ENCODE measurements around the gene APBB3.

Gene APBB3

DNA sequence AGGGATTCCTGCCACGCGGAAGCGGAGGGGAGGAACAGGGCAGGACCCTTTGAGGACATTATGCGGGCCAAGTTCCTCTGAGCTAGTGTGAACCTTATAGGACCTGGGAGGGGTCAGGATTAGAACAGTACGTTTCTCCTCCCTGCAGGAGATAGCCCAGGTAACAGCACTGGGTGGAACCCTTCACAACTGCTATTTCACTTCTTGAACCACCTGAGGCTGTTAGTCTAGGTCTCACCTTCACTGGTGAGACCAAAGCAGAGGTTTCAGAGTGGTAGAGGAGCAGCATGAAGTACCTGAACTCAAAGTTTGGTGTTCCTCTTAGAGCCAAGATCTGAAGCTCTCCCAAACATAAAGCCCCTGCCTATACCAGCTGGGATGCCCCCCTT, 16.1 kb downstream of the APBB3 start:
- Histone ChIP-seq H3K9me2 (replicated peaks; ENCODE audit: insufficient read depth, low read length) (no peaks in the 10 kb centered on the region), H2AFZ (ENCODE audit: low read depth, low read length, severe bottlenecking) (peak overlapping the region; percentile 20), H3K36me3 (ENCODE audit: low read length) (0 out of 2 replicates have a peak, but pooled peaks cover 3% of the 10 kb centered on the region), H3K27me3 (ENCODE audit: low read length) (no peaks in the 10 kb centered on the region), H3K27ac (ENCODE audit: low read depth, low read length) (peak overlapping the region; percentile 70), H3K9ac (ENCODE audit: low read length) (peak overlapping the region; percentile 58), H4K20me1 (ENCODE audit: low read depth, low read length) (no peaks in the 10 kb centered on the region), H3F3A (ENCODE audit: insufficient read depth) (peaks cover 11% of the 10 kb centered on the region; the same call in 1 of the 2 replicates), H3K9me3 (ENCODE audit: insufficient read depth, low read length) (no peaks in the 10 kb centered on the region), H3K4me2 (ENCODE audit: low read depth, low read length, poor library complexity, severe bottlenecking) (peak overlapping the region; percentile 80), H3K79me2 (ENCODE audit: insufficient read depth, low read length) (peaks cover 7% of the 10 kb centered on the region), H3K4me3 (ENCODE audit: insufficient read depth, low read length, poor library complexity, severe bottlenecking) (peak overlapping the region; percentile 48)
- TF ChIP-seq EZH2phosphoT487 (conservative IDR thresholded peaks at IDR 0.05; ENCODE audit: low read length), result no peak
- TF ChIP-seq, protein P1, sequence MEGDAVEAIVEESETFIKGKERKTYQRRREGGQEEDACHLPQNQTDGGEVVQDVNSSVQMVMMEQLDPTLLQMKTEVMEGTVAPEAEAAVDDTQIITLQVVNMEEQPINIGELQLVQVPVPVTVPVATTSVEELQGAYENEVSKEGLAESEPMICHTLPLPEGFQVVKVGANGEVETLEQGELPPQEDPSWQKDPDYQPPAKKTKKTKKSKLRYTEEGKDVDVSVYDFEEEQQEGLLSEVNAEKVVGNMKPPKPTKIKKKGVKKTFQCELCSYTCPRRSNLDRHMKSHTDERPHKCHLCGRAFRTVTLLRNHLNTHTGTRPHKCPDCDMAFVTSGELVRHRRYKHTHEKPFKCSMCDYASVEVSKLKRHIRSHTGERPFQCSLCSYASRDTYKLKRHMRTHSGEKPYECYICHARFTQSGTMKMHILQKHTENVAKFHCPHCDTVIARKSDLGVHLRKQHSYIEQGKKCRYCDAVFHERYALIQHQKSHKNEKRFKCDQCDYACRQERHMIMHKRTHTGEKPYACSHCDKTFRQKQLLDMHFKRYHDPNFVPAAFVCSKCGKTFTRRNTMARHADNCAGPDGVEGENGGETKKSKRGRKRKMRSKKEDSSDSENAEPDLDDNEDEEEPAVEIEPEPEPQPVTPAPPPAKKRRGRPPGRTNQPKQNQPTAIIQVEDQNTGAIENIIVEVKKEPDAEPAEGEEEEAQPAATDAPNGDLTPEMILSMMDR (IDR thresholded peaks at IDR 0.05; ENCODE audit: insufficient read depth, low read length, poor library complexity, severe bottlenecking), result no peak

DNA sequence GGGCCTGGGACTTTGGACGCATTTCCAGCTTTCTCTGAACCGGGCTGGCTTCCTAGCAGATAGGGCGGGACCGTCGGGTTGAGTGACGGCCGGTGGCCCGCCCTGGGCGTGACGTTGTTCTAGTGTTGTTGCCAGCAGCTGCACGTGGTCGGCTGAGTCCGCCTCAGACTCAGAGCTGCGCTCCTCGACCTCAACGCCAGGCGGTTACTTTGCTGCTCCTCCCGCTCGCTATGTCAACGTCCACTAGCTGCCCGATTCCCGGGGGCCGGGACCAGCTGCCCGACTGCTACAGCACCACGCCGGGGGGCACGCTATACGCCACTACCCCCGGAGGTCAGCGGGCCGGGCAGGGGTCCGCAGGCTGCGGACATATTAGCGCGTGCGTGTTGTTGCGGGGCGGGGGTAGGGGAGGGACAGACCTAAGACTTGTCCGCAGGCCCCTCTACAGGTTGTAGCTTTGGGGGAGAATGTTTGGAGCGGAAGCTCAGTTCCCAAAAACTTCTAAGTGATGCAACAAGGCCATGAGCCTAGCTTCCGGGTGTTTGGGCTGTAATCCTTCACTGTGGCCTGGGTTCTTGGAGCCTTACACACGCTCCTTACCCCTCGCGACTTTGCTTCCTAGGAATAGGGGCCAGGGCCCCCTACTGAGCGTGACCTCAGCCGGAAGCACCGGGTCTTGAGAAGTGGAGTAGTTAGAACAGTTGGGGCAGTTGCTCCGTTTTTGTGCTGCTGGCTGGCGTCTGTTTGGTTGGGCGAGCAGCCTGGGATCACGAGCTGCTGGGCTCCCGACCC, 16.7 kb downstream of the APBB3 start, which contains the start of gene EIF4EBP3:
EIF4EBP3 (plus strand) TSS at position 155 of the 792 bp plus-strand sequence; CDS start at position 231, 76 bp downstream.
- Histone ChIP-seq H2AFZ (ENCODE audit: low read depth, low read length, severe bottlenecking) (peak within 1 kb of the TSS; percentile 20), H3K79me2 (ENCODE audit: insufficient read depth, low read length) (0 out of 2 replicates have a peak, but pooled peaks cover 1% of the 10 kb centered on the region), H3K36me3 (ENCODE audit: low read length) (0 out of 2 replicates have a peak, but pooled peaks cover 1% of the 10 kb centered on the region), H3K4me3 (ENCODE audit: insufficient read depth, low read length, poor library complexity, severe bottlenecking) (peak within 1 kb of the TSS; percentile 48), H3K27ac (ENCODE audit: low read depth, low read length) (peak within 1 kb of the TSS; percentile 70), H3K9me2 (replicated peaks; ENCODE audit: insufficient read depth, low read length) (no peaks in the 10 kb centered on the region), H3K4me2 (ENCODE audit: low read depth, low read length, poor library complexity, severe bottlenecking) (peak within 1 kb of the TSS; percentile 80), H3K9me3 (ENCODE audit: insufficient read depth, low read length) (no peaks in the 10 kb centered on the region), H4K20me1 (ENCODE audit: low read depth, low read length) (no peaks in the 10 kb centered on the region), H3F3A (ENCODE audit: insufficient read depth) (peaks cover 11% of the 10 kb centered on the region; the same call in 1 of the 2 replicates), H3K9ac (ENCODE audit: low read length) (peak within 1 kb of the TSS; percentile 58), H3K27me3 (ENCODE audit: low read length) (no peaks in the 10 kb centered on the region)
- TF ChIP-seq, protein P1 (IDR thresholded peaks at IDR 0.05; ENCODE audit: insufficient read depth, low read length, poor library complexity, severe bottlenecking), result no peak
- no peak for TF ChIP-seq EZH2phosphoT487 (conservative IDR thresholded peaks at IDR 0.05; ENCODE audit: low read length)

DNA sequence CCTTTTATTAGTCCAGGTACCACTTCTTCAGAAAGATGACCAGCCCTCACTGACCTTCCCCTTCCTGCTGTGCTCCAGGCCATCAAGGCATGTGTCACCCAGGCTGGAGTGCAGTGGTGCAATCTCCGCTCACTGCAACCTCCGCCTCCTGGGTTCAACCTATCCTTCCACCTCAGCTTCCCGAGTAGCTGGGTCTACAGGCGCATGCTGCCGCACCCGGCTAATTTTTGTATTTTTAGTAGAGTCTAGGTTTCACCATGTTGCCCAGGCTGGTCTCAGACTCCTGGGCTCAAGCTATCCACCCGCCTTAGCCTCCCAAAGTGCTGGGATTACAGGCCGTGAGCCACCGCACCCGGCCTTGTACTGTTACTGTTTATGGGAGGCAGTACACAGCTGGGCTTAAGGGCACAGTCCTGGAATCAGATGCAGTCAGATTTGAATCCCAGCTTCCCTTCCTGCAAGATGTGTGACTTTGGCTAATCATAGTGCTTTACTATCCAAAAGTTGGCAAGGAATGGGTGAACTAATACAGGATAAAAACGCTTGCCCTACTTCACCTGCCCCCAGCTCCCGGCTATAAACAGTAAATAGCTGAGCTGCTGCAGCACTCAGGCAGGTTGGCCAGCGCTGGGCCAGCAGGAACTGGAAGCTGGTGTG, 17.4 kb downstream of the APBB3 start:
- H3K27ac ChIP-seq (ENCODE audit: low read depth, low read length), result no peak overlapping the region
- H3K9ac ChIP-seq (ENCODE audit: low read length), result peak overlapping the region; percentile 58; the same call in 1 of the 2 replicates
- H3K4me2 ChIP-seq (ENCODE audit: low read depth, low read length, poor library complexity, severe bottlenecking), result peak overlapping the region; percentile 80
- H4K20me1 ChIP-seq (ENCODE audit: low read depth, low read length), result no peaks in the 10 kb centered on the region
- no peaks in the 10 kb centered on the region for H3K9me3 ChIP-seq (ENCODE audit: insufficient read depth, low read length)
- no peaks in the 10 kb centered on the region for H3K79me2 ChIP-seq (ENCODE audit: insufficient read depth, low read length)
- no peak overlapping the region for H3K4me3 ChIP-seq (ENCODE audit: insufficient read depth, low read length, poor library complexity, severe bottlenecking)
- H3F3A ChIP-seq (ENCODE audit: insufficient read depth), result peaks cover 11% of the 10 kb centered on the region; the same call in 1 of the 2 replicates
- H2AFZ ChIP-seq (ENCODE audit: low read depth, low read length, severe bottlenecking), result no peak overlapping the region
- H3K27me3 ChIP-seq (ENCODE audit: low read length), result no peaks in the 10 kb centered on the region
- no peaks in the 10 kb centered on the region for H3K9me2 ChIP-seq (replicated peaks; ENCODE audit: insufficient read depth, low read length)
- 0 out of 2 replicates have a peak, but pooled peaks cover 2% of the 10 kb centered on the region for H3K36me3 ChIP-seq (ENCODE audit: low read length)
- TF ChIP-seq EZH2phosphoT487 (conservative IDR thresholded peaks at IDR 0.05; ENCODE audit: low read length), result no peak
- TF ChIP-seq, protein P1 (IDR thresholded peaks at IDR 0.05; ENCODE audit: insufficient read depth, low read length, poor library complexity, severe bottlenecking), result no peak
